Gastrocnemius medialis (tissue), 4 donors: ENCODE data around the gene SMARCA5. TPM values are rescaled to one million over a fixed set of nuclear protein-coding genes. Genes with fewer than 3 reads are reported as not detected.
A peak's percentile ranks its signal among the peaks of the same experiment; 100 is the strongest.

Experiments
- ATAC-seq, 2 donors: fragments of 150-250 bp; one replicate each; pipeline ENCODE4 v1.9.1; 2016
- DNase-seq, 2 donors: peaks; one replicate each; pipeline ENCODE4 v3.0.0-alpha.2; 2019
- H3K27ac ChIP-seq, 4 donors: fragments of 200-600 bp; sonication (generic); 1 replicate in 1 of 4; 2 replicates in 3 of 4; pipeline ENCODE4 v1.5.1; 2016 to 2018; ENCODE audit warnings: mild to moderate bottlenecking in 2 of 4, moderate library complexity in 1 of 4
- H3K27me3 ChIP-seq, 3 donors: fragments of 200-600 bp; sonication (generic) in 2 of 3; 1 replicate in 1 of 3; 2 replicates in 2 of 3; pipeline versions ENCODE4 v1.5.1 to v1.6.0; 2016 to 2019; ENCODE audit warnings: mild to moderate bottlenecking in 1 of 3, moderate library complexity in 1 of 3
- H3K36me3 ChIP-seq, 2 donors: fragments of 200-600 bp; sonication (generic) in 1 of 2; one replicate each; pipeline ENCODE4 v1.5.1; 2017 to 2018
- H3K4me1 ChIP-seq, 2 donors: fragments of 200-600 bp; sonication (generic) in 1 of 2; one replicate each; pipeline ENCODE4 v1.5.1; 2016 to 2017; ENCODE audit warnings: mild to moderate bottlenecking in 2 of 2
- H3K4me3 ChIP-seq, 4 donors: fragments of 200-600 bp; sonication (generic) in 3 of 4; 1 replicate in 1 of 4; 2 replicates in 3 of 4; pipeline ENCODE4 v1.5.1; 2016 to 2019; ENCODE audit warnings: mild to moderate bottlenecking in 2 of 4
- H3K9me3 ChIP-seq, 3 donors: fragments of 200-600 bp; sonication (generic) in 2 of 3; 1 replicate in 1 of 3; 2 replicates in 2 of 3; pipeline ENCODE4 v1.5.1; 2016 to 2019
- CTCF ChIP-seq, 5 experiments: fragments of 450-650 bp in 3 of 5; fragments of 200-600 bp in 2 of 5; sonication (generic) in 2 of 5; IDR thresholded peaks in 4 of 5; conservative IDR thresholded peaks in 1 of 5; 1 replicate in 4 of 5; 2 replicates in 1 of 5; pipeline ENCODE4 v1.5.1; 2016 to 2019; ENCODE audit warnings: antibody characterized with exemption in 5 of 5, mild to moderate bottlenecking in 3 of 5, moderate library complexity in 3 of 5
- POLR2A ChIP-seq, 2 donors: fragments of 450-650 bp; IDR thresholded peaks; one replicate each; pipeline ENCODE4 v1.6.1; 2017; ENCODE audit warnings: antibody characterized with exemption in 2 of 2, mild to moderate bottlenecking in 2 of 2, moderate library complexity in 2 of 2
- in situ Hi-C, 4 donors: fragments of 200-750 bp; cut with MboI; loops; one replicate each; pipeline versions ENCODE4 v1.15.0 to v1.8.0; 2017; ENCODE audit warnings: low sequenced_read_pairs in 4 of 4
- intact Hi-C: fragments of 100-400 bp; cut with DNase I; formaldehyde crosslinking; loops from one replicate; pipeline ENCODE4 v1.15.1; 2023; ENCODE audit warnings: low total_unique reads
- total RNA-seq, 4 donors: library from RNA; depleted of rRNA; stranded (reverse); fragments of >200 nt; gene quantifications; one replicate each; pipeline versions ENCODE4 v1.1.0 to v1.2.3, GENCODE V29; 2016

SMARCA5 gene
- total RNA-seq, 4 donors from 2014 or later: 19.7 to 27.8 (median 26.7) TPM

DNA sequence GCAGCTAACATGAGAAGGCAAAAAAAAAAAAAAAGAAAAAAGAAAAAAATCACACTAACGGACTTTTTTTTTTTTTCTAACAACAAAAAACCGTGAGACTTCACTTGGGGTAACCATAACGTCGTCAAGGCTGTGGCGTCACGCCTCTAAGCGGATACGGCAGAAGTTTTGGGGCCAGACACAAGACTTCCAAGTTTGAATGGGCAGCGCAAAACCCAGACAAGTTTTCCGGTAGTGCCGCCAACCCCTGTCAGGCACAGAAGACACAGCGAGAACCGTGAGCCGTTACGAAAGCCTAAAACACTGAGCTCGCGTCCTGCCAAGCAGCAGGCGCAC, 556 bp upstream of the SMARCA5 start:
- H3K27ac ChIP-seq: peak overlapping the region; percentile 91 to 96 (median 94)
- H3K4me3 ChIP-seq: peak overlapping the region; percentile 77 to 92 (median 86)
- in situ Hi-C loops: loop anchor here in 1 of 4 donors (10.0 kb wide), 1 partner anchor 138 kb away; no protein-coding TSS in a partner anchor
- no peak for ATAC-seq
- TF ChIP-seq CTCF (IDR thresholded peaks at IDR 0.05 in 4 of 5, conservative IDR thresholded peaks at IDR 0.05 in 1 of 5) (no peak), POLR2A (IDR thresholded peaks at IDR 0.05) (no peak)
- peaks cover 33 to 38% of the 10 kb centered on the region in 2 donors for H3K4me1 ChIP-seq
- H3K9me3 ChIP-seq: no peaks in the 10 kb centered on the region
- peaks cover 0 to 7% of the 10 kb centered on the region in 2 donors for H3K36me3 ChIP-seq
- H3K27me3 ChIP-seq: no peaks in the 10 kb centered on the region
- intact Hi-C loops: loop anchor here (1.0 to 10.0 kb wide), 4 partner anchors 111 to 1582 kb away; partner anchors contain the start of genes ABCE1, ANAPC10, GAB1 and USP38
- DNase-seq: no peak

DNA sequence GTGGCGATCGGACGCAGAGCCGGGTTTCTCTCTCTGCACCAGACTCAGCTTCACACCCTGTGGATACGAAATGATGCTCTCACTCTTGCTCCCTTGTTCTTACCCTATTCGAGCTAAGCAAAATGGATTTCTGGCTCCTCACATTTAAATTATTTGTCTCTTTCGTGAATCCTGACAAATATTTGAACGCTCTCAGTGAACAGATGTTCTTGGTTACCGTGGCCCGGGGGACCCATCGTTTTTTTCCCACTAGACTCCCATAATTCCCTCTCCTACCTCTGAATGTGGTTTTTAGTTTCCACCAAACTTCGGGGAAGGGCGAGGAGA, 630 bp downstream of the SMARCA5 start:
- no peaks in the 10 kb centered on the region for H3K9me3 ChIP-seq
- peaks cover 43 to 46% of the 10 kb centered on the region in 2 donors for H3K4me1 ChIP-seq
- peak overlapping the region; percentile 77 to 92 (median 86) for H3K4me3 ChIP-seq
- no peak for DNase-seq
- ATAC-seq: no peak
- TF ChIP-seq POLR2A (IDR thresholded peaks at IDR 0.05) (no peak), CTCF (IDR thresholded peaks at IDR 0.05 in 4 of 5, conservative IDR thresholded peaks at IDR 0.05 in 1 of 5) (no peak)
- H3K27ac ChIP-seq: peak overlapping the region; percentile 91 to 96 (median 94)
- intact Hi-C loops: loop anchor here (5.0 to 10.0 kb wide), 2 partner anchors 112 to 1581 kb away; partner anchors contain the start of genes ABCE1 and ANAPC10
- in situ Hi-C loops: loop anchor here in 1 of 4 donors (10.0 kb wide), 1 partner anchor 139 kb away; no protein-coding TSS in a partner anchor
- peaks cover 0 to 8% of the 10 kb centered on the region in 2 donors for H3K36me3 ChIP-seq
- no peaks in the 10 kb centered on the region for H3K27me3 ChIP-seq

DNA sequence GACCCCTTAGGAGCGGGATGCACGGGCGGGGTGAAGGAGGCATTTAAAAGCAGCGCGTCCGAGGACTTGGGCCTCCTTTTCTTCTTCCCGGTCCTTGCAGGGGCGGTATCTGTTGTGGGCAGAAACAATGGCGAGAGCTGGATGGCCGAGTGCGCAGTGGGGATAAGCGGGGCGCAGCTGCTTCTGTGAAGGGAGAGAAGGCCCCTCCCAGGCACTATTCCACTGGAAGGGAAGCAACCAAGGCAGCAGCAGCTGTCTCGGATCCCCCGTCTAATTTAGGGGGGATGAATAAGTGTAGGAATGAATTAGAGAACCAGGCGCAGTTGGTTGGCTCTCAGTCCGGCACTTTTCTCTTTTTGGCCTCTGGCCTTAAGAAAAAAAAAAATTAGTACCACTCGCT, 995 bp downstream of the SMARCA5 start:
- Histone ChIP-seq H3K9me3 (no peaks in the 10 kb centered on the region), H3K36me3 (peaks cover 0 to 11% of the 10 kb centered on the region in 2 donors), H3K27me3 (no peaks in the 10 kb centered on the region), H3K4me1 (peaks cover 46 to 49% of the 10 kb centered on the region in 2 donors), H3K27ac (peak overlapping the region; percentile 91 to 96 (median 94)), H3K4me3 (peak overlapping the region; percentile 77 to 92 (median 86))
- DNase-seq (peak in 1 of 2 donors; percentile 35), ATAC-seq (peak in 1 of 2 donors; percentile 13)
- in situ Hi-C loops (loop anchor here in 1 of 4 donors (10.0 kb wide), 1 partner anchor 140 kb away; no protein-coding TSS in a partner anchor), intact Hi-C loops (loop anchor here (5.0 to 10.0 kb wide), 2 partner anchors 112 to 1580 kb away; partner anchors contain the start of genes ABCE1 and ANAPC10)
- TF ChIP-seq POLR2A (IDR thresholded peaks at IDR 0.05) (no peak), CTCF (IDR thresholded peaks at IDR 0.05 in 4 of 5, conservative IDR thresholded peaks at IDR 0.05 in 1 of 5) (no peak)

DNA sequence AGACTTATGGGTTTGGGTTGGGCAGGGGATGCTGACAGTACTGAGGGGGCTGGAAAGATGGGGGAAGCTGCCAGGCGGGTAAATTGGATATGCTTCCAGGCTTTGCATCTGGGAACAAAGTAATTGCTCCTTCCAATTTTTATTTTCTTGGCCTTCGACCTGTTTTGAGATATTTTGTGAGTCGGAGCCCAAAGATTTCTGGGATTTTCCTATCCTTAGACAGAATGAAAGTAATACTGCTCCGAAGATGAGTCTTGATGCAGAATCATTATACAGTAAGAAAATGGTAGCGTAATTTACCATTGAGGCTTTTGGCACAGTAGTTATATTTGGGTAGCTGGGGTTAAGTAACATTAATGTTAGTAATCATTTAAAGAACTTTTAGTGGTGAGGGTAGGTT, 1.4 kb downstream of the SMARCA5 start:
- ATAC-seq (no peak), DNase-seq (no peak)
- H3K4me1 ChIP-seq: peaks cover 50 to 51% of the 10 kb centered on the region in 2 donors
- no peak for TF ChIP-seq CTCF (IDR thresholded peaks at IDR 0.05 in 4 of 5, conservative IDR thresholded peaks at IDR 0.05 in 1 of 5)
- no peak for TF ChIP-seq POLR2A (IDR thresholded peaks at IDR 0.05)
- H3K9me3 ChIP-seq: no peaks in the 10 kb centered on the region
- no peaks in the 10 kb centered on the region for H3K27me3 ChIP-seq
- H3K4me3 ChIP-seq: peak overlapping the region; percentile 77 to 92 (median 86)
- intact Hi-C loops: loop anchor here (5.0 to 10.0 kb wide), 2 partner anchors 113 to 1580 kb away; partner anchors contain the start of genes ABCE1 and ANAPC10
- peak overlapping the region; percentile 91 to 96 (median 94) for H3K27ac ChIP-seq
- in situ Hi-C loops: loop anchor here in 1 of 4 donors (10.0 kb wide), 1 partner anchor 140 kb away; no protein-coding TSS in a partner anchor
- H3K36me3 ChIP-seq: peaks cover 0 to 15% of the 10 kb centered on the region in 2 donors
